Hematopoietic multipotent progenitor cell treated with erythropoietin and hydrocortisone succinate and interleukin-3 and kit ligand, for 6 days (in vitro differentiated cells): ENCODE measurements around the gene KCNJ10.
"Not testable (repeated sequence)": the region's sequence is repeated elsewhere in the genome, so short reads cannot be mapped to it uniquely, and the experiment has no call there.

Source experiments
- DNase-seq: peaks from one replicate; pipeline ENCODE4 v3.0.0-alpha.2; 2015

Gene KCNJ10

GRCh38 chr1:160069460-160070231 is at the start of gene KCNJ10:
Gene KCNJ10, minus strand, starts transcription at chr1:160070160. Its CDS starts 27,628 bp downstream, at chr1:160042532.
- peak; percentile 23 for DNase-seq

GRCh38 chr1:160118928-160119327 is 49.0 kb upstream of the KCNJ10 start:
- no peak for DNase-seq

- no peak for DNase-seq
Measured at GRCh38 chr1:160117709-160118183, 47.8 kb upstream of the KCNJ10 start.

GRCh38 chr1:160117300-160117699 is 47.3 kb upstream of the KCNJ10 start:
- no peak for DNase-seq

- no peak for DNase-seq
Measured at GRCh38 chr1:160116283-160117147, 46.6 kb upstream of the KCNJ10 start.

- DNase-seq, result no peak
Measured at GRCh38 chr1:160115545-160116282, 45.8 kb upstream of the KCNJ10 start, which contains the start of gene ATP1A2. Gene ATP1A2, plus strand, starts transcription at chr1:160115759. Its CDS starts 103 bp downstream, at chr1:160115862.

- DNase-seq, result no peak
Measured at GRCh38 chr1:160114085-160114484, 44.1 kb upstream of the KCNJ10 start.

GRCh38 chr1:160113407-160113806 is 43.4 kb upstream of the KCNJ10 start:
- DNase-seq, result no peak

GRCh38 chr1:160112357-160112756 is 42.4 kb upstream of the KCNJ10 start:
- no peak for DNase-seq

GRCh38 chr1:160111462-160111861 is 41.5 kb upstream of the KCNJ10 start:
- not testable (repeated sequence) for DNase-seq

GRCh38 chr1:160109686-160110085 is 39.7 kb upstream of the KCNJ10 start:
- no peak for DNase-seq

- DNase-seq, result peak; percentile 83
Measured at GRCh38 chr1:160108888-160109662, 39.1 kb upstream of the KCNJ10 start.

- no peak for DNase-seq
Measured at GRCh38 chr1:160107512-160107911, 37.6 kb upstream of the KCNJ10 start.

GRCh38 chr1:160105155-160105554 is 35.2 kb upstream of the KCNJ10 start:
- no peak for DNase-seq

GRCh38 chr1:160104486-160104885 is 34.5 kb upstream of the KCNJ10 start:
- DNase-seq, result no peak

GRCh38 chr1:160103658-160104408 is 33.9 kb upstream of the KCNJ10 start:
- no peak for DNase-seq

- no peak for DNase-seq
Measured at GRCh38 chr1:160101717-160102522, 32.0 kb upstream of the KCNJ10 start.

GRCh38 chr1:160101037-160101716 is 31.2 kb upstream of the KCNJ10 start:
- peak; percentile 89 for DNase-seq

- no peak for DNase-seq
Measured at GRCh38 chr1:160099716-160100375, 29.9 kb upstream of the KCNJ10 start.
